Thyroid gland (tissue), 4 donors: ENCODE measurements around the gene ADCYAP1. TPM values are rescaled to one million over a fixed set of nuclear protein-coding genes. Genes with fewer than 3 reads are reported as not detected.
"Not testable (repeated sequence)": the region's sequence is repeated elsewhere in the genome, so short reads cannot be mapped to it uniquely, and the experiment has no call there.

Experiments used
- DNase-seq, 2 donors: peaks; one replicate each; pipeline ENCODE4 v3.0.0-alpha.2; 2019
- H3K27ac ChIP-seq, 3 donors: fragments of 200-600 bp; sonication (generic); 1 replicate in 2 of 3; 2 replicates in 1 of 3; pipeline ENCODE4 v1.5.1; 2016 to 2019; ENCODE audit warnings: mild to moderate bottlenecking in 1 of 3, moderate library complexity in 1 of 3
- H3K27me3 ChIP-seq: fragments of 200-600 bp; sonication (generic); one replicate; pipeline ENCODE4 v1.5.1; 2019
- H3K36me3 ChIP-seq, 2 donors: fragments of 200-600 bp; sonication (generic); one replicate each; pipeline ENCODE4 v1.5.1; 2016 to 2019
- H3K4me1 ChIP-seq, 2 donors: fragments of 200-600 bp; sonication (generic); one replicate each; pipeline ENCODE4 v1.5.1; 2017 to 2019
- H3K4me3 ChIP-seq, 3 donors: fragments of 200-600 bp; sonication (generic); replicated peaks in 1 of 3; 1 replicate in 2 of 3; 2 replicates in 1 of 3; pipeline ENCODE4 v1.5.1; 2016; ENCODE audit warnings: mild to moderate bottlenecking in 1 of 3
- H3K9me3 ChIP-seq: fragments of 200-600 bp; sonication (generic); one replicate; pipeline ENCODE4 v1.5.1; 2017
- POLR2A ChIP-seq, 2 donors: fragments of 450-650 bp; IDR thresholded peaks; one replicate each; pipeline ENCODE4 v1.6.1; 2017; ENCODE audit warnings: antibody characterized with exemption in 2 of 2, mild to moderate bottlenecking in 2 of 2, moderate library complexity in 1 of 2
- WGBS, 2 donors: methylation state at CpG; one replicate each; pipeline ENCODE4 v1.1.5; 2017; 5-methylcytosine and 5-hydroxymethylcytosine counted together
- intact Hi-C: fragments of 100-400 bp; cut with DNase I; formaldehyde crosslinking; loops from one replicate; pipeline ENCODE4 v1.15.1; 2023
- total RNA-seq, 4 donors: library from RNA; depleted of rRNA; stranded (reverse); fragments of >200 nt; gene quantifications; one replicate each; pipeline ENCODE4 v1.2.3, GENCODE V29; 2016
- TF ChIP-seq, protein P1 (sequence below), 6 experiments: fragments of 200-600 bp in 3 of 6; fragments of 450-650 bp in 3 of 6; sonication (generic) in 3 of 6; IDR thresholded peaks; one replicate each; pipeline ENCODE4 v1.5.1; 2016 to 2019; ENCODE audit warnings: antibody characterized with exemption in 6 of 6, mild to moderate bottlenecking in 2 of 6, inconsistent platforms in 1 of 6, moderate library complexity in 1 of 6

ADCYAP1 gene
- total RNA-seq: under 1 TPM in 3 of 4 donors, not detected in 1; 0.13 to 0.75 (median 0.20) TPM

DNA sequence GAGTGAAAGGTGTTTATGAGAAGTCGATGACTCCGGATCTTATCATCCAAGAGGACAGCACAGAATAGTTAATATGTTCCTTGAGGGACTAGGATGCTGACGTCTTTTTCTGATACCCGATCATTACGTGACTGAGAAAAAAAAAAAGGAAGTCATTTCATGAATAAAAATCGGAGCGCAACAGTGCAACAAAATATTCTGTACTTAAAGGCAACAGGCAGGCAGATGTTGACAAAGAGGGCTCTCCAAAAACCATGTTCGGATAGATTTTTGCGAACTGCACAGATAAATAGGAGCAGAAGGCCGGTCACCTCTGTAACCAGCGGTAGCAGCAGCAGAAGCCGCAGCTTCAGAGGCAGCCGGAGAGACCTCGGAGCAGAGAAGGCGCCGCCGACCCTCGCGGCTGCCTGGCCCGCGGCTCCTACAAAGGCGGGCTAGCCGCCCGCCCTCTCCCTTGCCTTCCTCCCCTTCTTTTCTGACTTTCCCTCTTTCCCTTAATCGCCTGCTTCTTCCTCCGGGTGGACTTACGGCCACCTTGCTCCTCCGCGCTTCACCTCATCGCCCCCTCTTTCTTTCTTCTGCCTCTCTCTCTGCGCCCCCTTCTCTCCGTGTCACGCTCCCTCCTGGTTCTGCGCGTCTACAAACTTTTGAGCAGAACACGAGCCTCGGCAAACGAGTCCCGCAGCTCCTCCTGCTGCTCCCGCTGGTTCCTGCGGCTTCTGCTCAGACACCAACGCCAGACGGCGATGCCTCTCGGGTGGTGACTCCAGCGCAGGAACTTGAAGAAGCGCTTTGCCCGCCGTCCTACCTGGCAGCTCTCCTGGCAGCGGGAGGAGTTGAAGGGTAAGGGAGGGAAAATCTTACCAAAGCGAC is at the start of gene ADCYAP1:
TSS of gene ADCYAP1 (plus strand) at position 654 of the 873 bp plus-strand sequence. CDS start 516 bp downstream, outside the sequence.
- 6% methylated on average over 51 of the region's 51 CpGs for WGBS, 2 donors
- Histone ChIP-seq H3K9me3 (no peaks in the 10 kb centered on the region), H3K27ac (no peak within 1 kb of the TSS), H3K4me3 (no peak within 1 kb of the TSS), H3K36me3 (no peaks in the 10 kb centered on the region), H3K4me1 (peaks cover 24 to 38% of the 10 kb centered on the region in 2 donors), H3K27me3 (peaks cover 50% of the 10 kb centered on the region)
- intact Hi-C loops: no loop called here
- DNase-seq: no peak
- no peak for TF ChIP-seq POLR2A (IDR thresholded peaks at IDR 0.05)
- TF ChIP-seq, protein P1, sequence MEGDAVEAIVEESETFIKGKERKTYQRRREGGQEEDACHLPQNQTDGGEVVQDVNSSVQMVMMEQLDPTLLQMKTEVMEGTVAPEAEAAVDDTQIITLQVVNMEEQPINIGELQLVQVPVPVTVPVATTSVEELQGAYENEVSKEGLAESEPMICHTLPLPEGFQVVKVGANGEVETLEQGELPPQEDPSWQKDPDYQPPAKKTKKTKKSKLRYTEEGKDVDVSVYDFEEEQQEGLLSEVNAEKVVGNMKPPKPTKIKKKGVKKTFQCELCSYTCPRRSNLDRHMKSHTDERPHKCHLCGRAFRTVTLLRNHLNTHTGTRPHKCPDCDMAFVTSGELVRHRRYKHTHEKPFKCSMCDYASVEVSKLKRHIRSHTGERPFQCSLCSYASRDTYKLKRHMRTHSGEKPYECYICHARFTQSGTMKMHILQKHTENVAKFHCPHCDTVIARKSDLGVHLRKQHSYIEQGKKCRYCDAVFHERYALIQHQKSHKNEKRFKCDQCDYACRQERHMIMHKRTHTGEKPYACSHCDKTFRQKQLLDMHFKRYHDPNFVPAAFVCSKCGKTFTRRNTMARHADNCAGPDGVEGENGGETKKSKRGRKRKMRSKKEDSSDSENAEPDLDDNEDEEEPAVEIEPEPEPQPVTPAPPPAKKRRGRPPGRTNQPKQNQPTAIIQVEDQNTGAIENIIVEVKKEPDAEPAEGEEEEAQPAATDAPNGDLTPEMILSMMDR (IDR thresholded peaks at IDR 0.05): no peak

DNA sequence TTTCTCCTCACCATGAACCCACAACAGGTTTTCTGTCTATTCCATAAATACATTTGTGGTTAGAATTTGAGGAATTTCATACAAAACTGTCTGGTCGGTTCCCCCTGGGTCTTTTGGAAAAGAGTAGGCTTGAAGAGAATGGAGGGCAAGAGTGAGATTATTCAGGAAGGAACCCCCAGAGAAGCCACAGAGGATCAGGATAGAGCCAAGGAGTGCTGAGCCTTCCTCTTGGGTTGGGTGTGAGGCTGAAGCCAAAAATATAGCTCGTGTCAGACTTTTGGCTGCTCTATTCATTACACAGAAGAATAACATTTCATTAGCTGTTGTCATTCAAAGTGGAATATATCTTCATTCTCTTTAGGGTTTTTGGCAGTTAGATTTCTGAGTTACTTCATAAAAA is 46.7 kb upstream of the ADCYAP1 start:
- no peak overlapping the region for H3K4me3 ChIP-seq
- H3K9me3 ChIP-seq: no peaks in the 10 kb centered on the region
- H3K27me3 ChIP-seq: no peaks in the 10 kb centered on the region
- DNase-seq: no peak
- H3K4me1 ChIP-seq: peaks cover 5 to 15% of the 10 kb centered on the region in 2 donors
- TF ChIP-seq, protein P1 (IDR thresholded peaks at IDR 0.05): no peak
- no peak for TF ChIP-seq POLR2A (IDR thresholded peaks at IDR 0.05)
- H3K36me3 ChIP-seq: no peaks in the 10 kb centered on the region
- intact Hi-C loops: no loop called here
- WGBS, 2 donors: 56 to 68% methylated on average over 2 of the region's 2 CpGs
- no peak overlapping the region for H3K27ac ChIP-seq

DNA sequence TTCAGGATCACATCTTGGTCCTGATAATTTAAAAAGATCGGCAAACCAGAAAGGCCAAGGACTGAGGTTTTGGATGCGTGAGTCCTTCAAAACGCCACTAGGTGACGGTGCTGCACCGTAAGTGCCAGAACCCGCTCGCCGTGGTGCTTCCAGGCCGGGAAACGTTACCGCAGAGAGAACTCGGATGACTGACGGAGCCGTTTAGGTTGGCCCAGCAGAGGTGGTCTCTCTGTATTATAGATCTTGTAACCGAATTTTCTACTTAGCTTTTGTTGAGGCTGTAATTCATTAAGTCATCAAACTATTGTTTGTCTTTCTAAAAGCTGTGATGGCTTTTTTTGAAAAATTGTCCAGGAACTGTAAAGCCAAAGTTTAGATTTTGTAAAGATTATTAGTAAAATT is 39.8 kb upstream of the ADCYAP1 start:
- Histone ChIP-seq H3K4me1 (peaks cover 9 to 17% of the 10 kb centered on the region in 2 donors), H3K27ac (no peak overlapping the region), H3K4me3 (no peak overlapping the region), H3K36me3 (no peaks in the 10 kb centered on the region), H3K27me3 (no peaks in the 10 kb centered on the region), H3K9me3 (no peaks in the 10 kb centered on the region)
- TF ChIP-seq, protein P1 (IDR thresholded peaks at IDR 0.05): peak; percentile 92 to 100 (median 97)
- TF ChIP-seq POLR2A (IDR thresholded peaks at IDR 0.05): no peak
- intact Hi-C loops: loop anchor here (10.0 kb wide), 1 partner anchor 100 kb away; no protein-coding TSS in a partner anchor
- DNase-seq: peak; percentile 60 to 72
- 2 to 3% methylated on average over 15 of the region's 15 CpGs for WGBS, 2 donors

DNA sequence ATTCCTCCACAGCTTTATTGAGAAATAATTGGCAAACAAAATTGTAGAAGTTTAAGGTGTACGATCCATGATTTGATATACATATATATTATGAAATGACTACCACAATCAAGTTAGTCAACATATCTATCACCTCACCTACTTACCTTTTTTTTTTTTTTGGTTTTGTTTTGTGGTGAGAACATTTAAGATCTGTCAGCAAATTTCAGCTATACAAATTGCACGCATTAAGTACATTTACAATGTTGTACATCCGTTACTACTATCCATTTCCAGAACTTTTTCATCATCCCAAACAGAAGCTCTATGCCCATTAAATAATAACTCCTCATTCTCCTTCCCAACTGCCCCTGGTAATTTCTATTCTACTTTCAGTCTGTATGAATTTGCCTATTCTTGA is 37.4 kb upstream of the ADCYAP1 start:
- H3K4me3 ChIP-seq: no peak overlapping the region
- no peak for TF ChIP-seq POLR2A (IDR thresholded peaks at IDR 0.05)
- TF ChIP-seq, protein P1 (IDR thresholded peaks at IDR 0.05): no peak
- H3K36me3 ChIP-seq: no peaks in the 10 kb centered on the region
- peaks cover 8 to 9% of the 10 kb centered on the region in 2 donors for H3K4me1 ChIP-seq
- 91 to 93% methylated on average over 3 of the region's 3 CpGs for WGBS, 2 donors
- no peaks in the 10 kb centered on the region for H3K27me3 ChIP-seq
- H3K9me3 ChIP-seq: no peaks in the 10 kb centered on the region
- no peak overlapping the region for H3K27ac ChIP-seq
- intact Hi-C loops: loop anchor here (10.0 kb wide), 1 partner anchor 98 kb away; no protein-coding TSS in a partner anchor
- no peak for DNase-seq

DNA sequence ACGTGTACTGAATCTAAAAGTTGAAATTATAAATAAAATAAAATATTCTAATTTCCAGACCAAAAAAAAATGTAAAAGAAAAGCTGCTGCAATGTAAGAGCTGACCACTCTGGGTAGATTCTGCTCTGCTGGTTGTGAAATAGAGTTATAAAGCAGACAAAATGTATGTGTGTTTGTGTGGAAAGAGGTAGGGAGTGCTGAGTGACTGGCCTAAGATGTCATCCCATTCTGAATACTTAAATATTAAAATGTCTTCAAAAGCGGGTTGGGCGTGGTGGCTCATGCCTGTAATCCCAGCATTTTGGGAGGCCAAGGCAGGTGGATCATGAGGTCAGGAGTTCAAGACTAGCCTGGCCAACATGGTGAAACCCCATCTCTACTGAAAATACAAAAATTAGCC is 31.2 kb upstream of the ADCYAP1 start:
- 80 to 91% methylated on average over 3 of the region's 3 CpGs for WGBS, 2 donors
- not testable (repeated sequence) for DNase-seq

More for the DNA sequence above, 31.2 kb upstream of the ADCYAP1 start:
- H3K9me3 ChIP-seq, H3K4me3 ChIP-seq, H3K27me3 ChIP-seq, H3K36me3 ChIP-seq, intact Hi-C loops, H3K27ac ChIP-seq, H3K4me1 ChIP-seq: not testable (repeated sequence)
